Adrenal gland (tissue), 5 donors: ENCODE measurements around the gene RNF31.

Source experiments
- CTCF ChIP-seq, 6 experiments: fragments of 450-650 bp in 4 of 6; fragments of 200-600 bp in 2 of 6; sonication (generic) in 1 of 6; IDR thresholded peaks; 1 replicate in 5 of 6; 2 replicates in 1 of 6; pipeline versions ENCODE4 v1.5.1 to v1.8.0; 2016 to 2021; ENCODE audit warnings: antibody characterized with exemption in 6 of 6, mild to moderate bottlenecking in 2 of 6, moderate library complexity in 1 of 6
- POLR2A ChIP-seq, 2 donors: fragments of 450-650 bp; IDR thresholded peaks; one replicate each; pipeline ENCODE4 v1.6.1; 2017; ENCODE audit warnings: antibody characterized with exemption in 2 of 2, mild to moderate bottlenecking in 2 of 2, moderate library complexity in 1 of 2
- donor health status: DM: no; HTN: no; CAD: no.

- TF ChIP-seq CTCF (IDR thresholded peaks at IDR 0.05) (no peak), POLR2A (IDR thresholded peaks at IDR 0.05) (no peak)
These were observed 48.9 kb upstream of the RNF31 start for GRCh38 chr14:24098229-24098926.
